Loucy (cell line): ENCODE results near the gene ANO10.

Experiments used
- EZH2phosphoT487 ChIP-seq: fragments of 200-600 bp; IDR thresholded peaks from 2 replicates; pipeline ENCODE4 v1.6.1; 2018; ENCODE audit warnings: antibody characterized with exemption, mild to moderate bottlenecking, moderate library complexity, borderline replicate concordance
- TF ChIP-seq, protein P1 (sequence below): fragments of 200-600 bp; sonication (generic); conservative IDR thresholded peaks from 2 replicates; pipeline ENCODE4 v1.5.1; 2014; ENCODE audit warnings: mild to moderate bottlenecking, antibody characterized with exemption, low read length

DNA sequence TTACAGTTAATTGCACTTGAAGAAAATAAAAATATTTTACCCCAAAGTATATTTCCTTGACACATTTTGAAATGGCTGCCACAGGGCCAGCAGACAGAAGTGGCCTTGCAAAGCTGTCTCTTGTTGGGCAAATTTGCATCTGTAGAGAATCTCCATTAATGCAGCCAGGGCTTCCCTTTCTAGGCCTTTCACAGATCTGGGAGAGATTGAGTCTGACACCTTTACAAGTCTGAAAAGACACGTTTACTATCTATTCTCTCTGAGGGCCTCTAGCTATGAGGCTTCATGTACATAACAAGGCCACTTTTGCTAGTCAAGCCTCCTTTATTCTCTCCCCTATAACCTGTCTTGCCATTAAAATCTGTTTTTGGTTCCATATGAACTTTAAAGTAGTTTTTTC is 135.9 kb downstream of the ANO10 start:
- TF ChIP-seq, protein P1, sequence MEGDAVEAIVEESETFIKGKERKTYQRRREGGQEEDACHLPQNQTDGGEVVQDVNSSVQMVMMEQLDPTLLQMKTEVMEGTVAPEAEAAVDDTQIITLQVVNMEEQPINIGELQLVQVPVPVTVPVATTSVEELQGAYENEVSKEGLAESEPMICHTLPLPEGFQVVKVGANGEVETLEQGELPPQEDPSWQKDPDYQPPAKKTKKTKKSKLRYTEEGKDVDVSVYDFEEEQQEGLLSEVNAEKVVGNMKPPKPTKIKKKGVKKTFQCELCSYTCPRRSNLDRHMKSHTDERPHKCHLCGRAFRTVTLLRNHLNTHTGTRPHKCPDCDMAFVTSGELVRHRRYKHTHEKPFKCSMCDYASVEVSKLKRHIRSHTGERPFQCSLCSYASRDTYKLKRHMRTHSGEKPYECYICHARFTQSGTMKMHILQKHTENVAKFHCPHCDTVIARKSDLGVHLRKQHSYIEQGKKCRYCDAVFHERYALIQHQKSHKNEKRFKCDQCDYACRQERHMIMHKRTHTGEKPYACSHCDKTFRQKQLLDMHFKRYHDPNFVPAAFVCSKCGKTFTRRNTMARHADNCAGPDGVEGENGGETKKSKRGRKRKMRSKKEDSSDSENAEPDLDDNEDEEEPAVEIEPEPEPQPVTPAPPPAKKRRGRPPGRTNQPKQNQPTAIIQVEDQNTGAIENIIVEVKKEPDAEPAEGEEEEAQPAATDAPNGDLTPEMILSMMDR: no peak
- TF ChIP-seq EZH2phosphoT487: no peak
